GM21367 (cell line): ENCODE results near the gene OXCT2.

Source experiments
- ATAC-seq: cut with Tn5 transposase; IDR thresholded peaks from one replicate; pipeline ENCODE4 v1.9.1; 2021; ENCODE audit not compliant: unreplicated experiment

Gene OXCT2

DNA sequence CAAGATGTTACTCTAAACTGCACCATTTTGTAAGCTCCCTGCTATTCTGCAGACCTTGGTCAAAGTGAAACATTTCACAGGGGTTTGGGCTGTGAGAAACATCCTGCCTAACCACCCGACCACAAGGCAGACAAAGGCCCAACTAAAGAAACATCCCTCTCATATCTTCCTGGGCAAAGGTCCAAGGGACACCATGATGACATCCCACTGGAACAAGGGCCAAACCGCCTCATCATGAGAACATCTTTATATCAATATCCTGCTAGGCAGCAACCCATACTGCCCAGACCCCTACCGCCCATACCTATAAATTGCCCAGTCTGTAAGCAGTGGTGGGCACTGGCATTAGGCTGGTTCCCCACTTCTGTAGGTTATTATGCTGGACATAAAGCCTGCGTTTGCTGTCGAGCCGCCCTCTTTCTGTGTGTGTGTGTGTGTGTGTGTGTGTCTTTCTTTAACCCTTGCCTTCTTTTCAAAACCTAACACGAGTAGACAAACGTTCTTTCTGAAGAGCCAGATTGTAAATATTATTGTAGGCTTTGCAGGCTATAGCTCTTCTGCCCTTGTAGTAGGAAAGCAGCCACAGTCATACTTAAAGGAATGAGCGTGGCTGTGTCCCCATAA is 33.5 kb downstream of the OXCT2 start:
- no peak for ATAC-seq

DNA sequence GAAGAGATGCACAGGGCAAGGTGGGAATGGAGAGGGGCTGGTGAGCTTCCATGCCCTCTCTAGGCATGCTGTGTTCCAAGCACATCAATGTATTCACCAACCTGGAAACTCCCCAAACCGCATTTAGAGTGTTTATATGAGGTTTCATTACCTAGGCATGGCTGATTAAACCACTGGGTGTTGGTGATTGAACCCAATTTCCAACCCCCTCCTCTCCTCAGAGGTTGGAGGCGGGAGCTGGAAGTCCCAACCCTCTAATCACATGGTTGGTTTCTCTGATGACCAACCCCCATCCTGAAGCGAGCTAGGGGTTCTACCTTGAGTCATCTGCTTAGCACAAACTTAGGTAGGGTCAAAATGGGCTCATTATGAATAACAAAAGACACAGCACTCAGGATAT is 35.4 kb downstream of the OXCT2 start:
- no peak for ATAC-seq

DNA sequence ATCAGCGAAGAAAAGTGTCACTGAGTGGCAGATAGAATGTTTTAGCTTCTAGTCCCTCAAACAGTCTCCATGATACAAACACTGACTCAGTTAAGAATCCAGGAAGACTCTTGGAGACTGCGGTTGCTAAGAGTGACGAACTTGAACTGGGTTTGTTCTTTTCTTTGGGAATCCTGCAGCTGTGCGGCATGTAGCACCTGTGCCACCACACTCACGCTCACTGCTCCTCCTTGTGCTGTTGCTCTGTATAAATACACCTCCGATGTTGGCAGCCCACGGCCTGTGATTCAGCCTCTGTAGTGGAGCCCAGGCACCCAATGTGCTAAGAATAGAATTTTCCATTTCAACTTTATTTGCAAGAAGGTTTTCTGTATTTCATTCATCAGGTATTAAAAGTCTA is 38.0 kb downstream of the OXCT2 start:
- ATAC-seq = no peak

DNA sequence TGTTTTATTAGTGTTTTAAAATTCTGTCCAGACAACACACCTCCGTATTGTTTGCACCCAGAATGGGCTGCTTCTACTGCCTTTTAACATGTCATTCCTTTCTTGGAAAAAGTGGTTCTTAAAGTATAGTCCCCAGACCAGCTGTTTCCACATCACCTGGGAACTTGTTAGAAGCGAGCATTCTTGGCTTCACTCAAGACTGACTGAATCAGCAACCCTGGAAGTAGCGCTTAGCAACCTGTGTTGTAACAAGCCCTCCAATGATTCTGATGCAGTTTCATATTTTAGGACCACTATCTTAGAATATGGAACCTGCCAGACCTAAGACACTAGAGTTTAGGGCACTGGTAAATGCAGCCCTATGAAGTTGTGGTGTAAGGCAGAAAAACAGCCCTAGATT is 38.4 kb downstream of the OXCT2 start:
- ATAC-seq = no peak

DNA sequence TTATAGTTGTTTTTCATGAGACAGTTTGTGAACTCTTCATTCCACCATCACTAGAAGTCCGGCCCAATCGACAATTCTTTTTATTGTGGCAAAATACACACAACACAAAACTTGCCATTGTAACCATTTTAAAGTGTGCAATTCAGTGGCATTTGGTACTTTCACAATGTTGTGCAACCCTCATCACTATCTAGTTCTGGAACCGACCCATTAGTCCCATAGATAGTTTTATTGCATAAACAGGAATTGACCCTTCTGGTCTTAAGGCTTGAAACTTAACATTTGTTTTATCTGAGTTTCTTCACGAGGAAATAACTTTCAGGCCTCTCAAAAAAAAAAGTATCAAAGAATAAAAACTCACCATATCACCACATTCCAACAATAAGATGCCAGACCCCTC is 41.3 kb downstream of the OXCT2 start:
- ATAC-seq = no peak

- ATAC-seq = no peak
Observed at GRCh38 chr1:39729030-39729429, 42.1 kb downstream of the OXCT2 start.

GRCh38 chr1:39727932-39728317 is 43.2 kb downstream of the OXCT2 start:
- no peak for ATAC-seq

DNA sequence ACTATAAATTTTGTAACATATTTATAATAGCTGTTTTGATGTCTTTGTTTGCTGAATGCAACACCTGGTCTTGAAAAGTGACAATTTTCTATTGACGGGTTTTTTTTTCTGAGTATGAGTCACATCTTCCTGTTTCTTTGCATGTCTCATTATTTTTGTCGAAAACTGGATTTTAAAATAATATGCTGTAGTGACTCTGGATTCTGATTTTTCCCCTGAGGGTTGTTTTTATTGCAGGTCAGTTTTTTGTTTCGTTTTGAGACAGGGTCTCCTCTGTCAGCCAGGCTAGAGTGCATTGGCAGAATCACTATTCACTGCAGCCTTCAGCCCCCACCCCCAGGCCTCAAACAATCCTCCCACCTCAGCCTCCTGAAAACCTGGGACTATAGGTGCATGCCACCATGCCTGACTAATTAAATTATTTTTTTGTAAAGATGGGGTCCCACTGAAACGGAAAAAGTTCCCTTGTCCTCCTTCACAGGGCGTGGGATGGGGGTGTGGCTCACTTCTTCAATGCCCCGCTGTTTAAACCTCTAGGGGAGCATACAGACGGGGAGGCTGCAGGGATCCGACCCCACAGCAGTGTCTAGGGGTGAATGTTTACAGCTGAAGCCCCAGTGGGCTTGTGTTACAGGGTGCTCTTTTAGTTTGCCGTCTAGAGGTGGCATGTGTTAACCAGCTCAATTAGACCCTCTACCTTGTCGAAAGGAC is 43.8 kb downstream of the OXCT2 start:
- ATAC-seq = no peak

DNA sequence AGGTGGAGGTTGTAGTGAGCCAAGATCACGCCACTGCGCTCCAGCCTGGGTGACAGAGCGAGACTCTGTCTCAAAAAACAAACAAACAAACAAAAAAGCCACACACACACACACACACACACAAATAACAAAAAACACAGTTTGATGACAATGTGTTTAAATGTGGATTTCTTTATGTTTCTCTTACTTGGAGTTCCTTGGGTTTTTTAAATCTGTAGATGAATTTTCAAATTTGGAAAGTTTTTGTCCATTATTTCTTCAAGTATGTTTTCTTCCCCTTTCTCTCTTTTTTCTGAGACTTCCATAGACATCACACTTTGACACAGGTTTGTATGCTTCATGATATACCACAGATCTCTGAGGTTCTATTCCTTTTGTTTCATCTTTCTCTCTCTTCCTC is 44.5 kb downstream of the OXCT2 start:
- ATAC-seq = no peak

GRCh38 chr1:39722495-39722894 is 48.7 kb downstream of the OXCT2 start:
- ATAC-seq = no peak

DNA sequence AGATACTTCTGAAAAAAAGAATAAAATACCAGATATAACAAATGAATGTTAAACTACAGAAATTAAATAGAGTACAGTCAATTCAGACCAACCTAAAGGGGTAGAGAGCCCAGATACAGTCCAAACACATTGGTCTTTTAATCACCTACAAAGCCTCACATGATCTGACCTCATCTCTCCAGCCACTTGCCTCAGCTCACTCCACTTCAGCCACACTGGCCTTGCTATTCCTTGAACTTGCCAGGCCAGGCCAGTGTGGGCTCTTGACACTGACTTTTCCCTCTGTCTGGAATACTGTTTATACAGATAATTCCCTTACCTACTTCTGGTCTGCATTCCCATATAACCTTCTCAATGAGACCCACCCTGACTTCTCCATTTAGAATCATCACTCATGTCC is 49.5 kb downstream of the OXCT2 start:
- ATAC-seq = no peak

GRCh38 chr1:39720094-39720999 is 50.8 kb downstream of the OXCT2 start:
- ATAC-seq = no peak
